Lung (tissue), 16 donors: ENCODE measurements around the gene SNTA1. TPM values are rescaled to one million over a fixed set of nuclear protein-coding genes. Genes with fewer than 3 reads are reported as not detected.

Experiments
- ATAC-seq: fragments of 200-7000 bp; cut with Tn5 transposase; one replicate; pipeline ENCODE4 v1.9.1; 2020; ENCODE audit warnings: moderate number of reproducible peaks; ENCODE audit not compliant: insufficient read depth, low FRiP score
- DNase-seq, 3 donors: peaks; one replicate each; pipeline ENCODE4 v3.0.0-alpha.2; 2013 to 2017
- H3K27ac ChIP-seq, 2 donors: one replicate each; pipeline ENCODE4 v1.5.1; 2013; ENCODE audit warnings: mild to moderate bottlenecking in 2 of 2, moderate library complexity in 2 of 2, control low read depth in 1 of 2, inconsistent platforms in 1 of 2, low read depth in 1 of 2, low read length in 1 of 2
- H3K27me3 ChIP-seq, 3 donors: one replicate each; pipeline ENCODE4 v1.5.1; 2013; ENCODE audit warnings: low read length in 2 of 3; ENCODE audit not compliant: control insufficient read depth in 3 of 3, insufficient read depth in 3 of 3
- H3K36me3 ChIP-seq, 4 donors: one replicate each; pipeline ENCODE4 v1.5.1; 2013; ENCODE audit warnings: low read length in 4 of 4, mild to moderate bottlenecking in 1 of 4, moderate library complexity in 1 of 4; ENCODE audit not compliant: control insufficient read depth in 4 of 4, insufficient read depth in 4 of 4
- H3K4me1 ChIP-seq, 5 donors: one replicate each; pipeline ENCODE4 v1.5.1; 2013; ENCODE audit warnings: low read length in 5 of 5, mild to moderate bottlenecking in 2 of 5, moderate library complexity in 1 of 5; ENCODE audit not compliant: control insufficient read depth in 5 of 5, insufficient read depth in 5 of 5
- H3K4me3 ChIP-seq: one replicate; pipeline ENCODE4 v1.5.1; 2013; ENCODE audit warnings: mild to moderate bottlenecking, control low read depth, moderate library complexity
- H3K9ac ChIP-seq, 2 donors: one replicate each; pipeline ENCODE4 v1.5.1; 2013; ENCODE audit warnings: low read length in 2 of 2, control low read depth in 1 of 2; ENCODE audit not compliant: insufficient read depth in 1 of 2
- H3K9me3 ChIP-seq, 4 donors: one replicate each; pipeline ENCODE4 v1.5.1; 2013; ENCODE audit warnings: low read length in 3 of 4, mild to moderate bottlenecking in 1 of 4, moderate library complexity in 1 of 4; ENCODE audit not compliant: control insufficient read depth in 4 of 4, insufficient read depth in 3 of 4
- CTCF ChIP-seq: IDR thresholded peaks from 2 replicates; pipeline ENCODE4 v1.5.1; 2012; ENCODE audit warnings: mild to moderate bottlenecking; ENCODE audit errors: control extremely low read depth, extremely low read depth
- WGBS, 2 donors: extraction: QIAGEN DNeasy Blood & Tissue Kit; methylation state at CpG; one replicate each; pipeline ENCODE4 v1.1.7; 2013; 5-methylcytosine and 5-hydroxymethylcytosine counted together
- long read RNA-seq, 5 donors: transcript quantifications; one replicate each; lab custom pipeline, GENCODE V29; 2026
- polyA plus RNA-seq, 2 donors: library from polyadenylated mRNA; stranded (reverse); fragments of 200-250 nt; gene quantifications; one replicate each; pipeline ENCODE4 v1.2.1, GENCODE V29; 2013
- total RNA-seq, 2 donors: library from RNA; depleted of rRNA in 1 of 2; stranded (reverse); fragments of >200 nt in 1 of 2; gene quantifications; one replicate each; pipeline ENCODE4 v1.2.1, GENCODE V29; 2014 to 2021
- donor health status: control.
- donor health status: control.
- donor health status: Bipolar disorder and iron deficiency.
- donor health status: healthy.
- donor health status: DM: yes; HTN: yes; CAD: no.

The SNTA1 gene
- total RNA-seq (1 to 10 TPM; 5.0 to 9.9 TPM), polyA plus RNA-seq (1 to 10 TPM; 3.7 to 8.6 TPM)
- long read RNA-seq, donor 1, transcript SNTA1-201 (8 exons, 2,342 nt) = major isoform, 5 of 5 reads
- long read RNA-seq, donor 1, partial matches to known transcripts = 0 of 5 reads
- long read RNA-seq, donor 1, other reads (novel, unspliced or antisense) = 0 of 5 reads
- long read RNA-seq, donor 2, partial matches to known transcripts = 14 of 14 reads
- long read RNA-seq, donor 2, other reads (novel, unspliced or antisense) = 0 of 14 reads
- long read RNA-seq, donor 3, partial matches to known transcripts = 0 of 7 reads
- long read RNA-seq, donor 3, other reads (novel, unspliced or antisense) = 6 of 7 reads
- long read RNA-seq, donor 4, partial matches to known transcripts = 0 of 4 reads
- long read RNA-seq, donor 4, other reads (novel, unspliced or antisense) = 0 of 4 reads
- long read RNA-seq, donor 5, partial matches to known transcripts = 0 of 4 reads
- long read RNA-seq, donor 5, other reads (novel, unspliced or antisense) = 0 of 4 reads

- Histone ChIP-seq H3K27ac (peak within 1 kb of the TSS; percentile 90 to 97), H3K27me3 (no peaks in the 10 kb centered on the region), H3K4me3 (peak within 1 kb of the TSS; percentile 72), H3K36me3 (no peaks in the 10 kb centered on the region), H3K4me1 (peaks cover 0 to 11% (median 3%) of the 10 kb centered on the region in 5 donors), H3K9me3 (no peaks in the 10 kb centered on the region), H3K9ac (no peak within 1 kb of the TSS)
- ATAC-seq = peak; percentile 92
- DNase-seq = peak; percentile 78 to 87 (median 84)
- no peak for TF ChIP-seq CTCF
- 1% methylated on average over 68 to 75 of the region's 75 CpGs for WGBS, 2 donors
Measured at GRCh38 chr20:33443512-33444239, at the start of gene SNTA1. Gene SNTA1, minus strand, starts transcription at chr20:33443763. Its CDS starts 143 bp downstream, at chr20:33443620.

GRCh38 chr20:33490934-33491656 is 47.5 kb upstream of the SNTA1 start:
- peaks cover 0 to 4% (median 0%) of the 10 kb centered on the region in 4 donors for H3K36me3 ChIP-seq
- 54 to 67% methylated on average over 8 of the region's 8 CpGs for WGBS, 2 donors
- peak overlapping the region; percentile 78 for H3K4me3 ChIP-seq
- no peaks in the 10 kb centered on the region for H3K9me3 ChIP-seq
- TF ChIP-seq CTCF = no peak
- ATAC-seq = no peak
- DNase-seq = peak in 2 of 3 donors; percentile 32 to 37
- H3K27me3 ChIP-seq = no peaks in the 10 kb centered on the region
- peak overlapping the region; percentile 91 to 96 for H3K27ac ChIP-seq
- peaks cover 0 to 10% (median 4%) of the 10 kb centered on the region in 5 donors for H3K4me1 ChIP-seq
- H3K9ac ChIP-seq = peak overlapping the region; percentile 82 to 83

GRCh38 chr20:33490023-33490933 is 46.7 kb upstream of the SNTA1 start, which contains the start of gene CBFA2T2:
Gene CBFA2T2, plus strand, starts transcription at chr20:33490096. Its CDS starts 172 bp downstream, at chr20:33490268.
- Histone ChIP-seq H3K9ac (peak within 1 kb of the TSS; percentile 83 to 90), H3K36me3 (peaks cover 0 to 4% (median 0%) of the 10 kb centered on the region in 4 donors), H3K4me3 (peak within 1 kb of the TSS; percentile 78), H3K27ac (peak within 1 kb of the TSS; percentile 95 to 96), H3K4me1 (peaks cover 0 to 10% (median 4%) of the 10 kb centered on the region in 5 donors), H3K9me3 (no peaks in the 10 kb centered on the region), H3K27me3 (no peaks in the 10 kb centered on the region)
- TF ChIP-seq CTCF = no peak
- WGBS, 2 donors = 1% methylated on average over 85 to 103 of the region's 105 CpGs
- ATAC-seq = peak; percentile 48
- DNase-seq = peak in 2 of 3 donors; percentile 75 to 77
